ENCODE results near the gene KRT5. TPM values are rescaled to one million over a fixed set of nuclear protein-coding genes. Genes with fewer than 3 reads are reported as not detected.

The KRT5 gene
- total RNA-seq, 6 experiments from 2014 or later: 0.66 TPM; not detected in 5

GRCh38 chr12:52497975-52498374, 22.2 kb downstream of the KRT5 start:
- ATAC-seq: no peak
- no peak for DNase-seq
- Histone ChIP-seq H3K4me1 (no peaks in the 10 kb centered on the region), H3K4me3 (no peak overlapping the region), H3K9me3 (no peaks in the 10 kb centered on the region), H3K27ac (no peak overlapping the region), H3K27me3 (no peaks in the 10 kb centered on the region), H3K36me3 (no peaks in the 10 kb centered on the region)
- 66% methylated on average over 6 of the region's 7 CpGs for WGBS (ENCODE audit: insufficient coverage, low coverage, low lambda C conversion rate, missing lambda C conversion rate)
- TF ChIP-seq POLR2A (IDR thresholded peaks at IDR 0.05): no peak
- TF ChIP-seq, protein P1, sequence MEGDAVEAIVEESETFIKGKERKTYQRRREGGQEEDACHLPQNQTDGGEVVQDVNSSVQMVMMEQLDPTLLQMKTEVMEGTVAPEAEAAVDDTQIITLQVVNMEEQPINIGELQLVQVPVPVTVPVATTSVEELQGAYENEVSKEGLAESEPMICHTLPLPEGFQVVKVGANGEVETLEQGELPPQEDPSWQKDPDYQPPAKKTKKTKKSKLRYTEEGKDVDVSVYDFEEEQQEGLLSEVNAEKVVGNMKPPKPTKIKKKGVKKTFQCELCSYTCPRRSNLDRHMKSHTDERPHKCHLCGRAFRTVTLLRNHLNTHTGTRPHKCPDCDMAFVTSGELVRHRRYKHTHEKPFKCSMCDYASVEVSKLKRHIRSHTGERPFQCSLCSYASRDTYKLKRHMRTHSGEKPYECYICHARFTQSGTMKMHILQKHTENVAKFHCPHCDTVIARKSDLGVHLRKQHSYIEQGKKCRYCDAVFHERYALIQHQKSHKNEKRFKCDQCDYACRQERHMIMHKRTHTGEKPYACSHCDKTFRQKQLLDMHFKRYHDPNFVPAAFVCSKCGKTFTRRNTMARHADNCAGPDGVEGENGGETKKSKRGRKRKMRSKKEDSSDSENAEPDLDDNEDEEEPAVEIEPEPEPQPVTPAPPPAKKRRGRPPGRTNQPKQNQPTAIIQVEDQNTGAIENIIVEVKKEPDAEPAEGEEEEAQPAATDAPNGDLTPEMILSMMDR (IDR thresholded peaks at IDR 0.05): no peak
- intact Hi-C loops (cut with DNase I): no loop called here

GRCh38 chr12:52496590-52497071, 23.6 kb downstream of the KRT5 start:
- intact Hi-C loops (cut with DNase I): no loop called here
- TF ChIP-seq, protein P1 (IDR thresholded peaks at IDR 0.05): no peak
- TF ChIP-seq POLR2A (IDR thresholded peaks at IDR 0.05): no peak
- ATAC-seq: no peak

DNA sequence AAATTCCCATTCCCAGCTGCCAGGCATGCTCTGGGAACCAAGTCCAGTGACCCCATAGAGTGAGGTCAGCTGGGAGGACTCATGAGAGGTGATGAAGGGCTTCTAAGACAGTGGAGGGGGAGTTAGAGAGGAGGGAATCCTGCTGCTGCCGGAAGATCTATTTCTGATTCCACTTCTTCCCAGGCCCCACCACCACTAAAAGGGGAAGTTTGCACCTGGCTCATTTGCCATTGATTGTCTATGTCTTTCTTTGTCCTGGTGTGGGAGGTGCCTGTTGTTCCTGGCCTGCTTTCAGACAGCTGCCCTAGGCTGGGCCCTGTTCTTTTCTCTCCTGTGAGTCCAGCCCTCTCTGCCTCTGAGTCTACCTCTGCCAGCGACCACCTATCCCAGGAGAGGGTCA, 24.1 kb downstream of the KRT5 start:
- Histone ChIP-seq H3K4me1 (no peaks in the 10 kb centered on the region), H3K27ac (no peak overlapping the region), H3K36me3 (no peaks in the 10 kb centered on the region), H3K9me3 (no peaks in the 10 kb centered on the region), H3K27me3 (no peaks in the 10 kb centered on the region), H3K4me3 (no peak overlapping the region)
- intact Hi-C loops (cut with DNase I): no loop called here
- no peak for ATAC-seq
- WGBS (ENCODE audit: insufficient coverage, low coverage, low lambda C conversion rate, missing lambda C conversion rate): 63% methylated on average over 1 of the region's 2 CpGs
- TF ChIP-seq, protein P1 (IDR thresholded peaks at IDR 0.05): no peak
- TF ChIP-seq POLR2A (IDR thresholded peaks at IDR 0.05): no peak
- DNase-seq: no peak

More at GRCh38 chr12:52496590-52497071, 23.6 kb downstream of the KRT5 start:
- WGBS (ENCODE audit: insufficient coverage, low coverage, low lambda C conversion rate, missing lambda C conversion rate): 67% methylated on average over 3 of the region's 4 CpGs
- Histone ChIP-seq H3K27ac (no peak overlapping the region), H3K36me3 (no peaks in the 10 kb centered on the region), H3K9me3 (no peaks in the 10 kb centered on the region), H3K4me1 (no peaks in the 10 kb centered on the region), H3K27me3 (no peaks in the 10 kb centered on the region), H3K4me3 (no peak overlapping the region)
- no peak for DNase-seq

DNA sequence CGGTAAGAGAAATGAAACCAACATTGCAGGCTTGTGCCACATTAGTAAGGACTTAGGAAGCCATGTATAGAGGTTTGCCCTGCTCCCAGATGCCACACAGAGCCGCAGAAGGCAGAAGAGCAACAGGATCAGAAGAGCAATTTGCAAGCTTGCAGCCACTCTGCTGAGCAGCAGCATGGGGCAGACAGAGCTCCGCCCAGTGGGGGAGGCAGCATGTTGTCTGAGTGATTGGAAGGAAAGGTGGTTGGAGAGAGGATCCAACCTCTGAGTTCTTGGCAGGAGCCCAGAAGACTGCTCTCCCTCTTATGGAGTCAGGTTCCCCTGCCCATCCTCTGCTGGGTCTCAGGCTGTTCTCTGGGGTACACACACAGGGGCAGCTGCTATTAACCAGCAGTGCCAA, 24.8 kb downstream of the KRT5 start:
- H3K4me1 ChIP-seq: no peaks in the 10 kb centered on the region
- H3K27ac ChIP-seq: no peak overlapping the region
- intact Hi-C loops (cut with DNase I): no loop called here
- H3K4me3 ChIP-seq: no peak overlapping the region
- no peaks in the 10 kb centered on the region for H3K9me3 ChIP-seq
- TF ChIP-seq, protein P1 (IDR thresholded peaks at IDR 0.05): no peak
- TF ChIP-seq POLR2A (IDR thresholded peaks at IDR 0.05): no peak
- peak in 1 of 4 donors; percentile 19 for ATAC-seq
- no peaks in the 10 kb centered on the region for H3K27me3 ChIP-seq
- 20% methylated on average over 1 of the region's 3 CpGs for WGBS (ENCODE audit: insufficient coverage, low coverage, low lambda C conversion rate, missing lambda C conversion rate)
- H3K36me3 ChIP-seq: no peaks in the 10 kb centered on the region
- no peak for DNase-seq

GRCh38 chr12:52494518-52494917, 25.7 kb downstream of the KRT5 start:
- intact Hi-C loops (cut with DNase I): no loop called here
- DNase-seq (no peak), ATAC-seq (no peak)
- no peak overlapping the region for H3K27ac ChIP-seq
- TF ChIP-seq, protein P1 (IDR thresholded peaks at IDR 0.05): no peak
- no peak for TF ChIP-seq POLR2A (IDR thresholded peaks at IDR 0.05)
- no peaks in the 10 kb centered on the region for H3K36me3 ChIP-seq
- no peak overlapping the region for H3K4me3 ChIP-seq
- WGBS (ENCODE audit: insufficient coverage, low coverage, low lambda C conversion rate, missing lambda C conversion rate): 80% methylated on average over 1 of the region's 4 CpGs
- H3K9me3 ChIP-seq: no peaks in the 10 kb centered on the region
- H3K27me3 ChIP-seq: no peaks in the 10 kb centered on the region
- no peaks in the 10 kb centered on the region for H3K4me1 ChIP-seq

Measured in right lobe of liver (tissue), 6 donors.